GM13977 (cell line): ENCODE results near the gene FUOM.

ENCODE experiments used
- DNase-seq: peaks from one replicate; pipeline ENCODE4 v3.0.0; 2012; ENCODE audit warnings: low spot score
- CTCF ChIP-seq: IDR thresholded peaks from 2 replicates; pipeline ENCODE4 v1.5.1; 2012; ENCODE audit warnings: mild to moderate bottlenecking, control low read depth; ENCODE audit not compliant: insufficient read depth; ENCODE audit errors: extremely low read depth, missing control alignments
- in situ Hi-C: fragments of 300-500 bp; cut with MboI; formaldehyde crosslinking; loops from one replicate; pipeline ENCODE4 v1.12.0; 2022; ENCODE audit warnings: low sequenced_read_pairs, low pct_unique_long_range_greater_than_20kb, mixed read lengths, inconsistent platforms; ENCODE audit not compliant: unreplicated experiment

FUOM gene

DNA sequence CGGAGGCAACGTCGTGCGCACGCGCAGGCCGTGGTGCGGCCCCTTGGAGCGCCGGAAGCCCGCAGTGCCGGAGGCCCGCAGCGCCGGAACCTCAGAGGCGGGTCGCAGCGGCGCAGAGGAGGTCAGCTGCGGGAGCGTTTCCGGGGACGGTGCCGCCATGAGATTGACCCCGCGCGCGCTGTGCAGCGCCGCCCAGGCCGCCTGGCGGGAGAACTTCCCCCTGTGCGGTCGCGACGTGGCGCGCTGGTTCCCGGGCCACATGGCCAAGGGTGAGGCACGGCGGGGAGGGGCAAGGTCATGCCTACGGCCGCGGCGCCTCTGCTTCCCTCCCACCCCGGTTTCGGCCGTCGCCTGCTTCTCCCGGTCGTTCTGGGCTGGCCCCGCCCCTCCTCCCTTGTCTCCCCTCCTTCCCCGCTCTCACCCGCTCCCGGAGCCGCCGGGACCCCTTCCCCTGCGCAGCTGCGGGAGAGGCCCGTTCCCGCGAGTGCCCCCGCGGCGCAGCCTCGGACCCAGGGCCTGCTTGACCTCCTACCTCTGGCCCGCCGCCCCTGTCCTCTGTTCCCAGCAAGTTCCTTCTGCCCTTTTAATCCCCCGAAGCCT lies 36.3 kb upstream of the FUOM start, which contains the start of gene MTG1:
Gene MTG1, plus strand, starts transcription at position 94 of the 600 bp plus-strand sequence. Its CDS starts 64 bp downstream, at position 158.
- peak; percentile 97 for DNase-seq
- in situ Hi-C loops, result no loop called here
- TF ChIP-seq CTCF, result peak; percentile 27

DNA sequence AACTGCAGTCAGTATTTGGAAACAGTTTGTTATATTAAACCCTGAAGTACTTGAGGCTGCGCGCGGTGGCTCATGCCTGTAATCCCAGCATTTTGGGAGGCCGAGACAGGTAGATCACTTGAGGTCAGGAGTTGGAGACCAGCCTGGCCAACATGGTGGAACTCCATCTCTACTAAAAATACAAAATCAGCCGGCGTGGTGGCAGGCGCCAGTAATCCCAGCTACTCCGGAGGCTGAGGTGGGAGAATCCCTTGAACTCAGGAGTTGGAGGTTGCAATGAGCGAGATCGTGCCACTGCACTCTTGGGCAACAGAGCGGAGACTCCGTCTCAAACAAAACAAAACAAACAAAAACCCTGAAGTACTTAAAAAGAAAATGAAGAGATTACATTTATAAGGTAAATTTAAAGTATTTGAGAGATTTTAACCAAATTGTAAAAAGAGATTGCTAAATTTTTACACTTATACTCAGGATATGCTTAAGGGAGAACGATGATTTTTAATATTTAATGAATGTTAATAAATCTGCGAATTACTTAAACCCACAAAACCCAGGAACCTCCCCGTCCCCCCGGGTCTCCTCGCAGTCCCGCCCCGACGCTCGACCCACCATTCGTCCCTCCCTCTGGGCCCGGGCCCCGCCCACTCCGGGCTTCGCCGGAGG lies 35.7 kb upstream of the FUOM start:
- TF ChIP-seq CTCF, result no peak
- in situ Hi-C loops, result no loop called here
- no peak for DNase-seq

- in situ Hi-C loops, result no loop called here
- no peak for TF ChIP-seq CTCF
- DNase-seq, result no peak
These were observed 34.1 kb upstream of the FUOM start for GRCh38 chr10:133391761-133392518.

DNA sequence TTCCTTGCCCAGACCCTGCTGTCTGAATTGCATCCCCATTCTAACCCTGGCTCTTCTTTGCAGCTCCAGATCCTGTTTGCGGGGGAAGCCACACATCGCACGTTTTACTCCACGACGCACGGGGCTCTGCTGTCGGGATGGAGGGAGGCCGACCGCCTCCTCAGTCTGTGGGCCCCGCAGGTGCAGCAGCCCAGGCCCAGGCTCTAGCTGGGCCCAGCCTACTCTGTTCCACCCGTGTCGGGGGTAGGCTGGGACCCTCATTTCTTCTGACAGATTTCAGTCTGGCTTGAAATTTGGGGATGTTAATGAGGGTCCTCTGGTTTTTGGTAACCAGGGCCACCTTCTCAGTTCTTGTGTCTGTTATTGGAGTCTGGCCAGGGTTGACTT lies 33.4 kb upstream of the FUOM start:
- in situ Hi-C loops, result no loop called here
- DNase-seq, result no peak
- no peak for TF ChIP-seq CTCF

- no peak for TF ChIP-seq CTCF
- DNase-seq, result no peak
- in situ Hi-C loops, result no loop called here
These were observed 32.9 kb upstream of the FUOM start for GRCh38 chr10:133390597-133391248.

GRCh38 chr10:133388973-133389818 lies 31.4 kb upstream of the FUOM start:
- peak; percentile 91 for DNase-seq
- TF ChIP-seq CTCF, result no peak
- in situ Hi-C loops, result no loop called here
